ENCODE results near the gene EXOC7. TPM values are rescaled to one million over a fixed set of nuclear protein-coding genes. Genes with fewer than 3 reads are reported as not detected.
"Not testable (repeated sequence)": the region's sequence is repeated elsewhere in the genome, so short reads cannot be mapped to it uniquely, and the experiment has no call there.

The EXOC7 gene
- total RNA-seq, 1 donor from 2014 or later: 132 TPM

DNA sequence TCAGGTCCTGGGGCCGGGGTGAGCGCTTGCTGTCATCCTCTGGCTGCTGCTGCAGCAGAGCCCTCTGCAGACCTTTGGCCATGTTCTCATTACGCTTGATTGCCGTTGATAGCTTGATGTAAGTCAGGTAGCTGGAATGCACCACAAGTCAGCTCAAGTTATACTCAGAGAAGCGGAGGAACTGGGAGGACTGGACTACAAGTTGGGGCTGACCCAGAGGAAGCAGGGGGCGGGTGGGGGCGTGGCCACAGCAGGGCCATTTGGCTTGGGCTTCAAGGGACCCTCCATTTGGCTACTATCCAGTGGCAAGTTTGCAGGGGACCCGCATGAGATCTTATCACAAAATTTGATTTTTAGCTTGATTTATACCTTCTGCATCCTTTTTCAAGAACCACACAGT lies 57.5 kb downstream of the EXOC7 start:
- intact Hi-C loops (cut with micrococcal nuclease): no loop called here

DNA sequence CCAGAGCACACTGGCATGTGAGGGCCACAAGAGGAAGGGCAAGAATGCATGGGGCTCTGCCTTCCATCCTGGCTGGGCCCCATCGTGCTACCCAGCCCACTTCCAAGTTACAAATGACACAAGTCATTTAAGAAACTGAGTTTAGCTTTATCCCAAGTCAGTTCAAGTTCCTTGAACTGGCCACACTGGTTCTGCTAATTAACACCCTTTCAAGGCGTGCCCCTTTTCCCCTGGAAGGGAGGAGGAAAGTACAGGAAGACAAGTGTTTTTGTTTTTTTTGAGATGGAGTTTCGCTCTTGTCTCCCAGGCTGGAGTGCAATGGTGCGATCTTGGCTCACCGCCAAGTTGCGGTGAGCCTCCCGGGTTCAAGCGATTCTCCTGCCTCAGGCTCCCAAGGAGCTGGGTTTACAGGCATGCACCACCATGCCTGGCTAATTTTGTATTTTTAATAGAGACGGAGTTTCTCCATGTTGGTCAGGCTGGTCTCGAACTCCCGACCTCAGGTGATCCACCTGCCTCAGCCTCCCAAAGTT lies 59.0 kb downstream of the EXOC7 start:
- intact Hi-C loops (cut with micrococcal nuclease): not testable (repeated sequence)

GRCh38 chr17:76042868-76043267 lies 60.7 kb downstream of the EXOC7 start:
- intact Hi-C loops (cut with micrococcal nuclease): not testable (repeated sequence)

- intact Hi-C loops (cut with micrococcal nuclease): no loop called here
These were observed 63.2 kb downstream of the EXOC7 start for GRCh38 chr17:76040376-76040775.

- intact Hi-C loops (cut with micrococcal nuclease): no loop called here
These were observed 64.5 kb downstream of the EXOC7 start for GRCh38 chr17:76039121-76039520.

GRCh38 chr17:76038050-76038449 lies 65.5 kb downstream of the EXOC7 start:
- intact Hi-C loops (cut with micrococcal nuclease): no loop called here

DNA sequence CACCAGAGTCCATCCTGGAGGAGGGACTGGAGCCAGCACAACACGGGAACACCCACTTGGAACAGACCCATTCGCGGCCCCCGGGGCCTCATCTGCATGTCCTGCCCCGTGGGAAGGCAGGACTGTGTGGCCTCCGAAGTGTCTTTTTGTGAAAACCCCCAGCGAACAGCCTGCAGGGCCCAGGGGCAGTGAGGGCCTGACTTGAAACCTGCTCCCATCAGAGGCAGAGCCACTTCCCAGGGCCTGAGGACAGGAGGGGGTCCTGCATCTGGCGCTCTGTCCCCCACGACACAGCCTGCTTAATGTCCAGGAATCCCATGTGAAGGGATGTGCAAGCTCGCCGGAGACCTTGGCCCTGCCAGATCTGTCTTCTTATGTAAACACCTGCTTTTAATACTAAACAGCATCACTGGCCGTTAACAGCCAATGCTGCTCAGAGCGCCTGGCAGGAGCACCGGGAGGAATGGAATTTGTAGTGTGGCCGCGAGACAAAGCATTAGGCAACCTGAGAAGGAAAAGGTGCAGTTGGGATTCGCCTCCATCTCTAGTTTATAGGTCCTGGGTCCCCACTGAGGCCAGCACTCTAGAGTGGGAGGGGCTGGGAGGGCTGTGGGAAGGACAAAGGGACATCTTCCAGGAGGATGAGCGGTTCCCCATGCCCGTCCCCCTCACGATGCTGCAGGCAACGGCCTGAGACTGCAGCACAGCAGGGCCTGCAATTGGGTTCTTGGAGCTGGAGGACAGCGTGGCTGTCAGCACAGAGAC lies 66.9 kb downstream of the EXOC7 start:
- intact Hi-C loops (cut with micrococcal nuclease): no loop called here

- intact Hi-C loops (cut with micrococcal nuclease): no loop called here
These were observed 68.9 kb downstream of the EXOC7 start for GRCh38 chr17:76034428-76035350.

DNA sequence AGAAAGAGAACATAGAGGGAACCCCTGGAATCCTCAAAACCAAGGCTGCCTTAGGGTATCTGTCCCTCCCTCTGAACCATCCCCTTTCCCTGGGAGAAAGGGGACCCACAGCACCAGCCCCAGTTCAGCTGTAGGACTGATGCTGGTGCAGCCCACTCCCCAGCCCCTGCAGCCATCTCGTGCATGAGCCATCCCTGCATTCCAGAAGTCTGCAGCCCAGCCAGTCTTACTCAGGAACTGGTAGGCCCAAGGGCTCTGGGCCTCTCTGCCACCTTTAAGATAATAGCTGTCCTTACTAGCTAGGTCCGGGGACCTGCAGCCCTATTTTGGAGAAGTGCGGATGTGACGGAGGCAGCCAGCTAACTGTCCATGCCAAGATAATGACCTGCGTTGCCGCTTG lies 70.4 kb downstream of the EXOC7 start:
- intact Hi-C loops (cut with micrococcal nuclease): no loop called here

GRCh38 chr17:76032780-76033108 lies 70.8 kb downstream of the EXOC7 start:
- intact Hi-C loops (cut with micrococcal nuclease): no loop called here

GRCh38 chr17:76032073-76032779 lies 71.4 kb downstream of the EXOC7 start:
- intact Hi-C loops (cut with micrococcal nuclease): no loop called here

Other genes starting within 250 kb of the EXOC7 start
- 61.9 and 66.3 TPM in 2 replicates for gene WBP2, start 248.5 kb downstream of the EXOC7 start, total RNA-seq
- 19.8 and 22.5 TPM in 2 replicates for gene TRIM47, start 225.2 kb downstream of the EXOC7 start, total RNA-seq
- gene TRIM65, start 206.8 kb downstream of the EXOC7 start, total RNA-seq: 38.3 and 41.1 TPM in 2 replicates
- gene MRPL38, start 198.9 kb downstream of the EXOC7 start, total RNA-seq: 96.2 and 110 TPM in 2 replicates
- gene FBF1, start 162.7 kb downstream of the EXOC7 start, total RNA-seq: 20.4 and 21.4 TPM in 2 replicates
- gene ACOX1, start 124.6 kb downstream of the EXOC7 start, total RNA-seq: 29.0 and 29.4 TPM in 2 replicates
- gene TEN1, start 124.5 kb downstream of the EXOC7 start, total RNA-seq: 16.7 TPM in 2 replicates
- 6.7 and 9.8 TPM in 2 replicates for gene CDK3, start 102.9 kb downstream of the EXOC7 start, total RNA-seq
- 0.02 and 0.16 TPM in 2 replicates for gene EVPL, start 76.5 kb downstream of the EXOC7 start, total RNA-seq
- 107 and 112 TPM in 2 replicates for gene SRP68, start 31.3 kb downstream of the EXOC7 start, total RNA-seq
- gene GALR2, start 29.0 kb downstream of the EXOC7 start, total RNA-seq: 0.11 and 0.39 TPM in 2 replicates
- 0.18 and 0.43 TPM in 2 replicates for gene ZACN, start 24.6 kb downstream of the EXOC7 start, total RNA-seq
- gene FOXJ1, start 37.5 kb upstream of the EXOC7 start, total RNA-seq: 0.20 and 0.27 TPM in 2 replicates
- gene RNF157, start 136.7 kb upstream of the EXOC7 start, total RNA-seq: 58.3 and 66.0 TPM in 2 replicates
- 202 and 211 TPM in 2 replicates for gene UBALD2, start 161.6 kb upstream of the EXOC7 start, total RNA-seq
- gene QRICH2, start 204.5 kb upstream of the EXOC7 start, total RNA-seq: 3.2 and 3.7 TPM in 2 replicates

Data from T-helper 2 cell treated with Interferon-gamma antibody and Interleukin-4, amounts not matched to agents 100 ng/mL and 5 ng/mL, for 36 hours (primary cell).